Measurements from ENCODE around the gene AIFM1.

The AIFM1 gene

GRCh38 chrX:130162094-130162735, 3.4 kb downstream of the AIFM1 start:
- no peak overlapping the region for H3K4me3 ChIP-seq (ENCODE audit: low read depth, low read length)
- TF ChIP-seq CTCF (IDR thresholded peaks at IDR 0.05; ENCODE audit: borderline replicate concordance, insufficient read depth, low read depth, low read length): no peak

DNA sequence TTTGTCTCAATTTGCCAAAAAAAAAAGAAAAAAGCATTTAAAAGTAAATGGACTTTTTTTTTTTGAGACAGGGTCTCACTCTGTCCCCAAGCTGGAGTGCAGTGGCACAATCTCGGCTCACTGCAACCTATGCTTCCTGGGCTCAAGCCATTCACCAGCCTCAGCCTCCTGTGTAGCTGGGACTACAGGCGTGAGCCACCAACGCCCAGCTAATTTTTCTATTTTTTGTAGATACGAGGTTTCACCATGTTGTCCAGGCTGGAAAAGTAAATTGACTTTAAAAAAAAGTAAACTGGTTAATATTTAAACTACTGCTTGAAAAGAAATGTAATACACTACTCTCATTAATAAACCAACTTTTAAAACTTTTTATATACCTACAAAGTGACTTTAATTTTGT, 5.9 kb downstream of the AIFM1 start:
- H3K4me3 ChIP-seq (ENCODE audit: low read depth, low read length): no peak overlapping the region
- no peak for TF ChIP-seq CTCF (IDR thresholded peaks at IDR 0.05; ENCODE audit: borderline replicate concordance, insufficient read depth, low read depth, low read length)

GRCh38 chrX:130158311-130158710, 7.3 kb downstream of the AIFM1 start:
- no peak overlapping the region for H3K4me3 ChIP-seq (ENCODE audit: low read depth, low read length)
- TF ChIP-seq CTCF (IDR thresholded peaks at IDR 0.05; ENCODE audit: borderline replicate concordance, insufficient read depth, low read depth, low read length): no peak

DNA sequence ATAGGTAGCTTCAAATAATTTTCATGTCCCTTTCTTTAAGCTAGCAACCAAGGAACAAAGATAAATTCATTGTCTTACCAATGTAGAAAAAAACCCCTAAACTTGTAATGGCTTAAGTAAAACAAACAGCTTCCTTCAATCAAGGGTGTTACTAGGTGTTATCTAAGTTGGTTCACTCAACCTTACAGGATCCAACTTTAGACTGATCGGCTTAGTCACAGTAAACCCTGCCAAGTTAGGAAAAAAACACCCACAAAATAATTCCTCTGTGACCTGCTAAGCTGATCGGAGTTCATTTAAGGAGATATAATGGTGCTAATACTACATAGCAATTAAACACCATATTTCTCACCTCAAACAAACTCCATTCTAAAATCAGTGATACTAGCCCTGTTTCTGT, 10.1 kb downstream of the AIFM1 start:
- H3K4me3 ChIP-seq (ENCODE audit: low read depth, low read length): no peak overlapping the region
- no peak for TF ChIP-seq CTCF (IDR thresholded peaks at IDR 0.05; ENCODE audit: borderline replicate concordance, insufficient read depth, low read depth, low read length)

DNA sequence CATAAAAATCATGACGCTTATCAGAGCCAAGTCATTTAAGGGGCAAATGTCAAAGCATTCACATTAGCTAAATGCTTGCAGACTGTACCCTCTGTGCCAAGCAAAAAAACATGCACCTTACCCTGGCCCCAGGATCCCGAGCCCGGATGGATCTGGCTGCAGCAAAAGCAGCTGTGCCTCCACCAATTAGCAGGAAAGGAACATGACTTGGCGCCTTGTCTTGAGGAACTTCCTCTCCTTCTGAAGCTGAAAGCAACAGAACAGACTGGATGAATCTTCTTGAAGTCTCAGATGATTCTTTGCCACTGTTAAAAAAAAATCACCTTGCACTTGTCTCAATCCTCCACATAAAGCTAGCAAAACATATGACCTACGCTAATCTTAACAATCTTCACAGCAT, 18.0 kb downstream of the AIFM1 start:
- H3K4me3 ChIP-seq (ENCODE audit: low read depth, low read length): no peak overlapping the region
- TF ChIP-seq CTCF (IDR thresholded peaks at IDR 0.05; ENCODE audit: borderline replicate concordance, insufficient read depth, low read depth, low read length): no peak

GRCh38 chrX:130145123-130145522, 20.5 kb downstream of the AIFM1 start:
- H3K4me3 ChIP-seq (ENCODE audit: low read depth, low read length): no peak overlapping the region
- no peak for TF ChIP-seq CTCF (IDR thresholded peaks at IDR 0.05; ENCODE audit: borderline replicate concordance, insufficient read depth, low read depth, low read length)

- no peak overlapping the region for H3K4me3 ChIP-seq (ENCODE audit: low read depth, low read length)
Measured at GRCh38 chrX:130144509-130144908, 21.1 kb downstream of the AIFM1 start.

More at GRCh38 chrX:130144509-130144908, 21.1 kb downstream of the AIFM1 start:
- TF ChIP-seq CTCF (IDR thresholded peaks at IDR 0.05; ENCODE audit: borderline replicate concordance, insufficient read depth, low read depth, low read length): no peak

Data from GM12875 (cell line).